Metanephros (tissue), 1 donor: ENCODE measurements around the gene CHRDL1. TPM values are rescaled to one million over a fixed set of nuclear protein-coding genes. Genes with fewer than 3 reads are reported as not detected.

Source experiments
- total RNA-seq: library from RNA; depleted of rRNA; stranded (reverse); fragments of >200 nt; gene quantifications from one replicate; pipeline ENCODE4 v1.2.3, GENCODE V29; 2014

CHRDL1 gene, protein sequence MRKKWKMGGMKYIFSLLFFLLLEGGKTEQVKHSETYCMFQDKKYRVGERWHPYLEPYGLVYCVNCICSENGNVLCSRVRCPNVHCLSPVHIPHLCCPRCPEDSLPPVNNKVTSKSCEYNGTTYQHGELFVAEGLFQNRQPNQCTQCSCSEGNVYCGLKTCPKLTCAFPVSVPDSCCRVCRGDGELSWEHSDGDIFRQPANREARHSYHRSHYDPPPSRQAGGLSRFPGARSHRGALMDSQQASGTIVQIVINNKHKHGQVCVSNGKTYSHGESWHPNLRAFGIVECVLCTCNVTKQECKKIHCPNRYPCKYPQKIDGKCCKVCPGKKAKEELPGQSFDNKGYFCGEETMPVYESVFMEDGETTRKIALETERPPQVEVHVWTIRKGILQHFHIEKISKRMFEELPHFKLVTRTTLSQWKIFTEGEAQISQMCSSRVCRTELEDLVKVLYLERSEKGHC
- 7.2 TPM for total RNA-seq

DNA sequence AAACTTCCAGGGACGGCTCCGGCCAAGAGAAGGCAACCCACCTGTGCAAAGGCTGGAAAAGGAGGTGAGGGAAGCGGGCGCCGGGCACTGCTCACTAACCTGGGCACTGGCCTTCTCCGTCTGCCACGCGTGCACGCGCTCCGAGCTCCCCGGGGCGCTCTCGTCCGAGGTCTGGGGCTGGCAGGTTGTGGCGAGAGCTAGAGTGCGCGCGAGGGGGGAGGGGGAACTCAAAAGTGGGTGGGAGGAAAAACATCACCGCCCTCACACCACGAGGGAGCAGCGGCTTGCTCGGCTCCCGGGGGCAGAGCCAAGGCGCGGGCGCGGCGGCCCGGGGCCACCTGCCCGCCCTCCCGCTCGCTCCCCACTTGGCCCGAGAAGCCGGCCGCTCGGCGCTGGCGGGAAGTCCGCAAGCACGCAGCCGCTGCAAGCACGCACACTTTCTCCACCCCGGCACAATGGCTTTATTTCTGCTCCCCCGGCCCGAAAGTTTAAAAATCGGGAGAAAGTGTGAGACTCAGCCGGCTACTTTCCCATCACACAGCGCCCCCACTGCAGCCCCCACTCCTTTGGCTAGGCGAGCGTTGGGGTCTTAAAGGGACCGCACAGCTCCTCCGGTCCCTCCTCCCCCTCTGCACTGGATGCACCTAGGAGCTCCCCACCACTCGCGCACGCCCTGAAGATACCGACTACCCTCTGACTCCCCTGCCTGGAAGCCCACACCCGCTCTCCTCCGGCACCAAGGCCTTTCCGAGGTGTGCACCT, at the start of gene CHRDL1:
Gene CHRDL1 (minus strand): TSS at position 173 of the 762 bp plus-strand sequence. CDS start 3,636 bp downstream, outside the sequence.

